Spinal cord (tissue), 10 donors: ENCODE data around the gene IARS2. TPM values are rescaled to one million over a fixed set of nuclear protein-coding genes. Genes with fewer than 3 reads are reported as not detected.
"Not testable (repeated sequence)": the region's sequence is repeated elsewhere in the genome, so short reads cannot be mapped to it uniquely, and the experiment has no call there.

Experiments used
- DNase-seq, 6 donors: peaks; one replicate each; pipeline versions ENCODE4 v3.0.0 to v3.0.0-alpha.2; 2013 to 2015; ENCODE audit warnings: low spot score in 6 of 6, low read depth in 4 of 6
- H3K27ac ChIP-seq: one replicate; pipeline ENCODE4 v1.5.1; 2013; ENCODE audit warnings: low read depth, low read length, control low read depth
- H3K27me3 ChIP-seq: one replicate; pipeline ENCODE4 v1.6.1; 2013; ENCODE audit warnings: low read length; ENCODE audit not compliant: control insufficient read depth, insufficient read depth
- H3K36me3 ChIP-seq: one replicate; pipeline ENCODE4 v1.6.1; 2013; ENCODE audit warnings: low read length; ENCODE audit not compliant: control insufficient read depth, insufficient read depth
- H3K4me1 ChIP-seq: one replicate; pipeline ENCODE4 v1.6.1; 2013; ENCODE audit warnings: low read length; ENCODE audit not compliant: control insufficient read depth, insufficient read depth
- H3K4me3 ChIP-seq: one replicate; pipeline ENCODE4 v1.5.1; 2013; ENCODE audit warnings: low read depth, low read length, control low read depth
- H3K9me3 ChIP-seq: one replicate; pipeline ENCODE4 v1.6.1; 2013; ENCODE audit warnings: low read length; ENCODE audit not compliant: control insufficient read depth, insufficient read depth
- WGBS: methylation state at CpG from one replicate; pipeline ENCODE4 v1.1.5; 2013; ENCODE audit warnings: missing lambda C conversion rate; ENCODE audit not compliant: insufficient coverage; 5-methylcytosine and 5-hydroxymethylcytosine counted together
- polyA plus RNA-seq, 2 donors: library from polyadenylated mRNA; unstranded; fragments of 120-200 nt; gene quantifications; one replicate each; pipeline ENCODE4 v1.2.1, GENCODE V29; 2013; ENCODE audit not compliant: insufficient read length in 2 of 2
- total RNA-seq, 2 donors: library from RNA; depleted of rRNA in 1 of 2; stranded (reverse); fragments of 120-200 nt in 1 of 2; fragments of >200 nt in 1 of 2; gene quantifications; one replicate each; pipeline versions ENCODE4 v1.2.3 to v1.2.4, GENCODE V29; 2013 to 2014
- donor health status: healthy.

Gene IARS2
- total and polyA plus RNA-seq, 4 donors = 51.9 to 77.3 (median 59.4) TPM

DNA sequence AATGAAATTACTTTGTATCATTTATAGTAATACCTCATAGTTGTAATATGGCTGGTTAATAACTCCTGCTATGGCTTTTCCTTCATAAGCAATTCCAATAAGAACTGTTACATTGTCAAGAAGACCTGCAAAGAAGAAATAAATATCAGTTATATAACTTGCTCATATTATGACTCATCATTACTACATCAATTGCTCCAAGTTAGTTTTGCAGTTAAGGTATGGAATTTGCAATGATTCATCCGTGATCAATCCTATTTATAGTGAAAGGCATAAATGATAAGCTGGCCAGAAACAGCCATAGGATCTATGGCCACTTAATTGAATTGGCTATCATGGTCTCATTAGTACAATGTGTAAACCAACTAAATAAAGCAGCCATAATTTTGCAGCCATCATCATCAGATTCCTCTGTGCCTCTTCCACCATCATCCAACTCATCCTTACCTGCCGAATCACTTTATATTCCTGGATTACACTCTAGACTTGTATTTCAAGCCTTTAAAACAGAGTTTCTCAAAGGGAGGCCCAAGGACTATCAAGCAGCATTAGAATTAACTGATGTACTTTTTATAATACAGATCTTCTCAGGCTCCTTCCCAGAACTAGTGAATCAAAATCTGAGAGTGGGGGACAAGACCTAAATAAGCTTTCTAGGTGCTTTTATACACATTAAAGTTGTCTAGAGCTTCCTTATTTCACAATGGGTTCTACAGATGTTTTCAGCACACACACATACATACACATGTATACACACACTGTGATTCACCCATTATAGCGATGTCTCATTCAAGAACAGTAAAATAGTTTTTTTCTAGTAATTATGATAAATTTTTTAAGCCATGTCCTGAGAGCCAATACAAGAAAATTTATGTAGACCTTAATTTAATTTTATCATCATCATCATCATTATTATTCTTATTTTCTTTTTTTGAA is 26.4 kb upstream of the IARS2 start:
- no peaks in the 10 kb centered on the region for H3K9me3 ChIP-seq
- no peak overlapping the region for H3K4me3 ChIP-seq
- WGBS = 100% methylated on average over 1 of the region's 3 CpGs
- H3K27ac ChIP-seq = no peak overlapping the region
- H3K4me1 ChIP-seq = no peaks in the 10 kb centered on the region
- no peaks in the 10 kb centered on the region for H3K27me3 ChIP-seq
- no peaks in the 10 kb centered on the region for H3K36me3 ChIP-seq
- DNase-seq = no peak

DNA sequence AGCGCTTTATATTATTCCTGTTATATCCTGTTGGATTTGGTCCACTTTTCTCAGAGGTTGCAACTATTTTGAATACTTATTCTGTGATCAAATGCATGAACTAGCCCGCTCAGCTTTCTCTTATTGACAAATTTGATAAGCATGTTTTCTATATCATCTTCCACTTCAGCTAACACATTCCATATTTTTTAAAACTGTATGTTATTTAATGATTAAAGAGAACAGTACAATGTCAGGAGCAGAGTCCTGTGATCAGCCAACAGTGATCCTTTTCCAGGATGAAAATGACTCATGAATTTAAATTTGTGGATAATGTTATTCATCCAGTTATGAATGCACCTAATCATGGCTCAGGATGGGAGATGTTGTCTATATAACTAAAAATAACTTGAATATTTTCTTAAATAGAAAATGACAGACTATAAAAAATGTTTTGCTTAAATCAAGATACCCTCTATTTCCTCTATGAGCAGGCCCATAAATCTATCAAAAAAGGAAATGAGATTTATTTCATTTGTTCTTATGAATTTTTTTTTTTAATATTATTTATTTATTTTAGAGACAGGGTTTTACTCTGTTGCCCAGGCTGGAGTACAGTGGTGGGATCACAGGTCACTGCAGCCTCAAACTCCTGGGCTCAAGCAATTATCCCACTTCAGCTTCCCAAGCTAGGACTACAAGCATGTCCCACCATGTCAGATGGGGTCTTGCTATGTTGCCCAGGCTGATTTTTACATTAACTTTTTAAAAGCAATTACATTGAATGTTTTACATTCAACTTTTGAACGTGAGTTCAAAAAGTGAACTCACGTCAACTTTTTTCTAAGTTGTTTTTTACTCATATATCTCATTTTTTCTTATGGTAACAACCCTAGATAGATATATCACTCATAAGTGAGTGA is 16.8 kb upstream of the IARS2 start:
- DNase-seq = no peak
- WGBS = no CpG with 5 or more reads among the region's 4 CpGs
- no peaks in the 10 kb centered on the region for H3K27me3 ChIP-seq

DNA sequence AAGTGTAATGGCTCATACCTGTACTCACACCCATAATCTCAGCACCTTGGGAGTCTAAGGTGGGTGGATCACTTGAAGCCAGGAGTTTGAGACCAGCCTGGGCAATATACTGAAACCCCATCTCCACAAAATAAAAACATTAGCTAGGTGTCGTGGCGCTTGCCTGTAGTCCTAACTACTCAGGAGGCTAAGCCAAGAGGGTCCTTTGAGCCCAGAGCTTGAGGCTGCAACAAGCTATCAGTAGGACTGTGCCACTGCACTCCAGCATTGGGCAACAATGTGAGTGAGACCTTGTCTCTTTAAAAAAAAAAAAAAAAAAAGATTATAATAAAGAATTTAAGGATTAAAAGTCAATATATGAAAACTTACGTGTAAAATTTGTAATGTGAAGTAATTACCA is 16.0 kb upstream of the IARS2 start:
- Histone ChIP-seq H3K27me3 (no peaks in the 10 kb centered on the region), H3K4me1 (no peaks in the 10 kb centered on the region), H3K9me3 (no peaks in the 10 kb centered on the region), H3K36me3 (peaks cover 7% of the 10 kb centered on the region), H3K27ac (no peak overlapping the region), H3K4me3 (no peak overlapping the region)
- DNase-seq = no peak
- WGBS = 100% methylated on average over 2 of the region's 3 CpGs

More for the DNA sequence above, 16.8 kb upstream of the IARS2 start:
- no peak overlapping the region for H3K27ac ChIP-seq
- H3K9me3 ChIP-seq = no peaks in the 10 kb centered on the region
- H3K4me1 ChIP-seq = no peaks in the 10 kb centered on the region
- H3K36me3 ChIP-seq = peaks cover 7% of the 10 kb centered on the region
- no peak overlapping the region for H3K4me3 ChIP-seq

DNA sequence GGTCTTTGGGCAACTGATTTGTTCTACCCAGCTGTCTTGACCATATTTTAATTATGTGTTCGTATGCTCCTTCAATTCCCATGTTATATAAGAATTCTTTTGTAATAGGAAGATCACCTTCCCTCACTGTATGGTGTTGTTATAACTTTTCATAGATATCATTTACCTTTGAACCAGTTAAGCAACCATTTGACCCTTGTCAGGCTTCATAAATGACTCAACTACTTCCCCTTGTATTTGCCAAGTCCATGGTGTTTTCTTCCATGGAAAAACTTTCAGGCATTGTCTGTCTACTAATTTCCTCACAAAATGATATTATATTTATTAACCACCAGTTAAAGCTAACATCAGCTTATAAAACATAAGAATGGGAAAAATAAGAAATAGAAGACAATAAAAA is 9.5 kb upstream of the IARS2 start:
- DNase-seq = no peak
- peaks cover 6% of the 10 kb centered on the region for H3K36me3 ChIP-seq
- WGBS = no CpG with 5 or more reads among the region's 1 CpG

DNA sequence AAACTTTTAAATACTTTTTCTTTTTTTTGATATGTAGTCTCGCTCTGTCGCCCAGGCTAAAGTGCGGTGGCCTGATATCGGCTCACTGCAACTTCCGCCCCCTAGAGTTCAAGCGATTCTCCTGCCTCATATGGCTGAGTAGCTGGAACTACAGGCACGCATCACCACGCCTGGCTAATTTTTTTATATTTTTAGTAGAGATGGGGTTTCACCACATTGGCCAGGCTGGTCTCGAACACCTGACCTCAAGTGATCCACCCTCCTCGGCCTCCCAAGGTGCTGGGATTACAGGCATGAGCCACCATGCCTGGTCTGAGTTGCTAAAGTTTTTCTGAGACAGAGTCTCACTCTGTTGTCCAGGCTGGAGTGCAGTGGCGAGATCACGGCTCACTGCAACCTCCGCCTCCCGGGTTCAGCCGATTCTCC is 7.7 kb upstream of the IARS2 start:
- not testable (repeated sequence) for H3K4me3 ChIP-seq, H3K9me3 ChIP-seq, H3K27ac ChIP-seq, H3K36me3 ChIP-seq, DNase-seq, H3K4me1 ChIP-seq, H3K27me3 ChIP-seq
- 90% methylated on average over 15 of the region's 15 CpGs for whole genome bisulfite sequencing

More for the DNA sequence above, 9.5 kb upstream of the IARS2 start:
- Histone ChIP-seq H3K4me3 (no peak overlapping the region), H3K9me3 (no peaks in the 10 kb centered on the region), H3K27me3 (no peaks in the 10 kb centered on the region), H3K4me1 (no peaks in the 10 kb centered on the region), H3K27ac (no peak overlapping the region)

DNA sequence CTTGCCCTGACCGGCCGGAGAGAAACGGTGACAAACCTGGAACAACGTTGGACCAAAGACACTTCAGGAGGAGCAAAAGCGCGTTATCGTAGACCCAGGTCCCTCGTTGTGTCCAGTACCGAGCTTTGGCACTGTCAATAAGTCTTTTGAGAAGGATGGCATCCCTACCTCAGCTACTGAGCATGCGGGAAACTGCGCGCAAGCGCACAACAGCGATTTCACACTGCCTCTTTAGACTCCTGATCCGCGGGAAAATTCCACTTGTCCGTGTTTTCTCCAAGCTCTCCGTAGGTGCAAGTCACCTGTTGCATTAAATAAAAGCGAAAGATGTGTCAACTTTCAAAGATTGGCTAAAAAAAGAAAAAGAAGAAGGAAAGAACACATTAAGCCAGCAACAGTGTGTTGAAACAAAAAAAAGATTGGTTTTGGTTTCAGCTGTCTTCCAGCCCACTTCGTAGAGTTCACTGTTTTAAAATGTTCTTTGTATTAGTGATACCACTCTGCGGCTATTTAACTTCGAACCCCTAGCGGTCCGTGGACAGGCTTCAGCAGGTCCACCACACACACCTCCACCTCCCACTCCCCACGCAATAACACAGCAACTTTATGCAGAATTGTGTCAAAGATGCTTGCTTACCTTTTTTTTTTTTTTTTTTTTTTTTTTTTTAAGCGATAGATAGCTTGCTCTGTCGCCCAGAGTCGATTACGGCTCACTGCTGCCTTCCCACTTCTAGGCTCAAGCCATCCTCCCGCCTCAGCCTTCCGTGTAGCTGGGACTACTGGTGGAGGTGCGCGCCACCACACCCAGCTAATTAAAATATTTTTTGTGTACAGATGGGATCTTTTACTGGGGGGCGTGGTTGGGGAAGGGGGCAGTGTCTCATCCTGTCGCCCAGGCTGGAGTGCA is 4.0 kb upstream of the IARS2 start, which contains the start of gene BPNT1:
BPNT1 (minus strand) TSS at position 139 of the 907 bp plus-strand sequence. CDS start 9,942 bp downstream, outside the sequence.
- Histone ChIP-seq H3K27ac (peak within 1 kb of the TSS; percentile 36), H3K4me1 (peaks cover 10% of the 10 kb centered on the region), H3K36me3 (no peaks in the 10 kb centered on the region), H3K9me3 (no peaks in the 10 kb centered on the region), H3K27me3 (no peaks in the 10 kb centered on the region), H3K4me3 (peak within 1 kb of the TSS; percentile 82)
- peak; percentile 94 to 99 (median 96) for DNase-seq
- WGBS = under 1% methylated on average over 19 of the region's 35 CpGs

DNA sequence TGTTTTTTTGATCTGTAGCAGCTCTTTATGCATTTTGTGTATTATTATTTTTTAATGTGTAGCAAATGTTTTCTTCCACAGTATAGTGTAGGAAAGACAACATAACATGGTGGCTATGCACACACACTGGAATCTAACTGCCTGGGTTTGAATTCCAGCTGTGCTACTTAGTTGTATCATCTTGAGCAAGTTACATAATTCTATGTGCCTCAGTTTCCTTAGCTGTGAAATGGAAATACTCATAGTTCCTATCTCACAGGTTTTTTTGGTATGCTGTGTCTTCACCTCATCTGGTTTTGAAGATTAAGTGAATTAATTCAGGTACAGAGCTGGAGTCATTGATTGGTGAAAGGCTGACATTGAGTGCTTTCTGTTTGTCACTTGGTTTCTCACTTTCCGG is 1.2 kb upstream of the IARS2 start:
- H3K4me3 ChIP-seq = no peak overlapping the region

DNA sequence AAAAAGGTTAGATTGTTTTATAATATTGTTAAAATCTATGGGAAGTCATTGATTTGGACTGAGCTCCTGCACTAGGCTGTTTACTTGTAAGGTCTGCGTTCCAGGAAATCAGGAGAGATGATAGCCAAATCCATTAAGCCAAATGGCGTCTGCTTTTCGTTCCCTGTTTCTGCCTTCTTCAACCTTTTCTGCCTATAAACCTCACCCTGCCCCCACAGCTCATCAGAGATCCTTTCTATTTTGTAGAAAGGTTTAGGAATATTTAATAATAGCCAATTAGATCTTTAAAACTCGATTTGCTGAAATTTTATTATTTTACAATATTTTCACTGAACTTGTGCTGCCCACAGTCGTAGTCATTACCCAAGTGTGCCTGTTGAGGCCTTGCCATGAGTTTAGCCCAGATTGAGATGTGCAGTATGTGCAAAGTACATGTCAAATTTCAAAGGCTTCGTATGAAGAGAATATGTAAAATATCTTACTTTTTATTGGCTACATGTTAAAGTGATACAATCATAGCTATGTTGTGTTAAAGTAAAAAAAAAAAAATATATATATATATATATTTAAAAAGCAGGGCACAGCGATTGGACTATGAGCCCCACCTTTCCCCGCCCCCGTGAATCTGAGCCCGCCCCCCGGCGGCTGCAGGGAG is 444 bp upstream of the IARS2 start:
- WGBS = 4% methylated on average over 4 of the region's 12 CpGs

More for the DNA sequence above, 1.2 kb upstream of the IARS2 start:
- H3K27me3 ChIP-seq = no peaks in the 10 kb centered on the region
- no peaks in the 10 kb centered on the region for H3K9me3 ChIP-seq
- no peak overlapping the region for H3K27ac ChIP-seq
- H3K4me1 ChIP-seq = peaks cover 14% of the 10 kb centered on the region
- H3K36me3 ChIP-seq = peaks cover 11% of the 10 kb centered on the region
- no CpG with 5 or more reads among the region's 1 CpG for WGBS
- no peak for DNase-seq

More for the DNA sequence above, 444 bp upstream of the IARS2 start:
- Histone ChIP-seq H3K36me3 (peaks cover 19% of the 10 kb centered on the region), H3K4me3 (no peak overlapping the region), H3K27ac (no peak overlapping the region), H3K9me3 (no peaks in the 10 kb centered on the region), H3K4me1 (peaks cover 14% of the 10 kb centered on the region), H3K27me3 (no peaks in the 10 kb centered on the region)
- DNase-seq = peak in 1 of 6 donors; percentile 1
